DMS153 treated with DMSO at 0.1 percent for 48 hours (cell line): ENCODE data around the gene AGPS.

Source experiments
- DNase-seq: peaks from one replicate; lab custom pipeline; 2025; ENCODE audit not compliant: unreplicated experiment; lab: John Stamatoyannopoulos, UW

AGPS gene

DNA sequence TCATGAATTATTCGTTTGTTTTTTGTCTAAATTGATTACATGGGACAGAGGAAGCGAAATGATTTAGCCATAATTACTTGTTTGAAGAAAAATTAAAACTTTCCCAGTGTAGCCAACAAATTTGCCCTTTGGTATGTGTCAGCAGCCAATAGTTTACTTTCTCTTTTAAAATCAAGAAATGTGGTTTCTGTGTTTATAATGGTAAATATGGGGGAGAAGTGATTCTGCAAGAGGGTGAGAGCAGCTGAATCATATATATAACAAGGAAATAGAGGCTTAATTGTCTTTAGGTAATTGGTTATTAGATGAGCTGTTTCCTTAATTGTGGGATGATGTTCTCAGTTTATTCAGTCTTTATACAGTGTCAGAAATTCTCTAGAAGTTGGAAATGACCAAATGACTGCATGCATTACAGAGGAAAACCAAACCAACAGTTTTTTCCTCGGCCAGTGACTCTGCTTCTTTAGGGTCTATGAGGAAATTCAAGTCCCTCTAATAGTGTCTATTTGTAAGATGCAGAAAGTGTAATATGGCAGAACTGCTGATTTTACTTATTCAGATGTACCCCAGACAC, 132.9 kb downstream of the AGPS start:
- no peak for DNase-seq

DNA sequence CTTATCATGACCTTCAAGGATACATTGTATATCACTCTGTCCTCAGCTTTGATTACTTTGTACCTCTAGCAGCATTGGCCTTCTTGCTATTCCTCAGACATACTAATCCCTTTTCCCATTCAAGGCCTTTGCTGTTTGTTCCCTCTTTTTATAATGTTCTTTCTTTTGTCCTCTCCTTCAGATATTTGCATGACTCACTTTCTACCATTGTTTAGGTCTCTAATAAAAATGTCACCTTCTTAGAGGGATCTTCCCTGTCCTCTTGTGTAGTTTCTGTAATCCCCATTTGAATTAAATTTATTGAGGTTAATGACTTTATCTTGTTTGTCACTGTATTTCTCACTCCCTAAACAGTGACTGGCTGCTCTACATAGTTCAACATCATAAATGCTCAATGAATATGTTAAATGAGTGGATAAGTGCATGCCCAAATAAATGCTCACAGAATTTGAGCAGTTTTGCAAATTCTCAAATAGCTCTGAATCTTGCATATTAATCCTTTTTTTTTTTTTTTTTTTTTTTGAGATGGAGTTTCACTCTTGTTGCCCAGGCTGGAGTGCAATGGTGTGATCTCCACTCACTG, 135.9 kb downstream of the AGPS start:
- no peak for DNase-seq

DNA sequence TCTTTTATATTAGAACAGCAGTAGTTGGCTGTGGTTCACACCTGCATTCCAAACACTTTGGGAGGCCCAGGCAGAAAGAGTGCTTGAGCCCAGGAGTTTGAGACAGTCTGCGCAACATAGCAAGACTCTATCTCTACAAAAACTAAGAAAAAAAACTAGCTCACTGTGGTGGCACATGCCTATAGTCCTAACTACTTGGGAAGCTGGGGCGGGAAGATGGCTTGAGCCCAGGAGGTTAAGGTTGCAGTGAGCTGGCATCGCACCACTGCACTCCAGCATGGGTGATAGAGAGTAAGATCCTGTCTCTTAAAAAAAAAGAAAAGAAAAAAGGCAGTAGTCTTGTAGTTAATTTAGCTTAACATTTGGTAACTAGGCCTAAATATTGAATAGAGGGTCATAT, 136.6 kb downstream of the AGPS start:
- no peak for DNase-seq

DNA sequence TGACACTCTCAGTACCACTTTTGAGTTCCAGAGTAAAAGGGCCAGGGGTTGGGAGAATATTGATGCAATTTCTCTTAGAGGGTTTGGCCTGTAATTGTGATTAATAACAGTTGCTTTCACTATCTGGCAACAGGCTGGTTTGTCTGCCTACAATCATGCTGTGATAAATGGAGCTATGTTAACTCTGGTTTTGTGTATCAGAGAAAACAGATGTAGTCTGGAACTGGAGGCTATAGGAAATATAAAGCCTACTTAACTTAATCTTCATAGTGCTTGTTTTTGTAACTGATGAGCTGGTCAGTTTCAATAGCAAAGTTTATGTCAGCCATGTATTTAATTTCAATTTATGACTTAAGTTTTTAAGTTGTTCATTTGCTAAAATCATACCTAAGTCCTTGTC, 138.0 kb downstream of the AGPS start:
- DNase-seq: no peak

DNA sequence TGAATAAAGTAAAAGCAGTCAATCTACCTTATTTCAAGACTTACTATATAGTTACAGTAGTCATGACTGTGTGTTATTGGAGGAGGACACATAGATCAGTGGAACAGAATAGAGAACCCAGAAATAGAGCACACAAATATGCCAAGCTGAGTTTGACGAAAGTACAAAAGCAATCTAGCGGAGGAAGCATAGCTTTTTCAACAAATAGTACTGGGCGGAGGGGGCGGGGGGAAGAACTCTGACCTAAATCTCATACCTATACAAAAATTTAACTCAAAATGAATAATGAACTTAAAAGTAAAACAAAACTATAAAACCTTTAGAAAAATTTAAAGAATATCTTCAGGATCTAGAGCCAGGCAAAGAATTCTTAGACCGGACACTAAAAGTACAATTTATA, 139.1 kb downstream of the AGPS start:
- DNase-seq: no peak

DNA sequence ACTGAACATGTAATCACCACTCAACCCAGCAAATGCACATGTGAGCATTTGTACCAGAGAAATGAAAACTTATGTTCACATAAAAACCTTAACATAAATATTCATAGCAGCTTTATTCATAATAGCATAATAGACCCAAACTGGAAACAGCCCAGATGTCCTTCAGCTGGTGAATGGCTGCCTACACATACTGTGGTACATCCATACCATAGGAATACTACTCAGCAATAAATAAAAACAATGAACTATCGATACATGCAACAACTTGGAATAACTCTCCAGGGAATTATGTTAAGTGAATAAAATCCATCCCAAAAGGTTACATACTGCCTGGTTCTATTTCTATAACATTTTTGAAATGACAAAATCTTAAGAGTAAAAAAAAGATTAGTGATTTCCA, 140.0 kb downstream of the AGPS start:
- DNase-seq: no peak

DNA sequence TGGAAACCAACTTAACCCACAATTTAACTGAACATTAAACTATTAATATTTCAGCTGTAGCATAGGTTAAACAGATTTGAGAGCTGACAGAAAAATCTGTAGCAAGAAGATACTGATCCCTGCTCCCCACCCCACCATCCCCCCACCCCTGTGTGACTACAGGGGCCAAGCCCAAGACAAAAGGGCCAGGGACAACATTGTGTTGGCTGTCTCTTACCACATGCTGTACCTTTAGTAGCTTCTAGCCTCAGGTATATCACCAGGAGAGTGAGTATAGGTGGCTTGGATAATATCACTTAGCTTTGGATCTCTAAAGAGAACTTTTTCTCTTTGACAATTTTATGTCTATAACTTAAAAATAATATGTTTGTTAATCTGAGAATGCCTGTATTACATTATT, 140.7 kb downstream of the AGPS start:
- DNase-seq: no peak

DNA sequence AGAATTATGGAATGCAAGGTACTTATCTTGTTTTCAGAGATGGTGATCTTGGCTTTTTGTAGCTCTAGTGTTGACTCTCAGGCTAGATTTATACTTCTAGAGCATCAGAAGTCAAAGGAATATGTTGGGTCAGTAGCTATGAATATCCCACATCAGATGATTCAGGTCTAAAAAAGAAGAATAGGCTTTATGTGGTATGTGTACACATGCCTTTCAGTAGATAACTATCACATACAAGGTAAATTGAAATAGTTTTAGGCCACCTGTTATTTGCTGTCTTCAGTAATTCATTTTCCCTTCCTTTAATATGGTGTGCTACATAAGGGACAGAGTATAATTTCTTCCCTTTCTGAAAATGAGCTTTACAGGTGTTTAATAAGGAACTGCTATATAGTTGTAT, 142.4 kb downstream of the AGPS start:
- no peak for DNase-seq

DNA sequence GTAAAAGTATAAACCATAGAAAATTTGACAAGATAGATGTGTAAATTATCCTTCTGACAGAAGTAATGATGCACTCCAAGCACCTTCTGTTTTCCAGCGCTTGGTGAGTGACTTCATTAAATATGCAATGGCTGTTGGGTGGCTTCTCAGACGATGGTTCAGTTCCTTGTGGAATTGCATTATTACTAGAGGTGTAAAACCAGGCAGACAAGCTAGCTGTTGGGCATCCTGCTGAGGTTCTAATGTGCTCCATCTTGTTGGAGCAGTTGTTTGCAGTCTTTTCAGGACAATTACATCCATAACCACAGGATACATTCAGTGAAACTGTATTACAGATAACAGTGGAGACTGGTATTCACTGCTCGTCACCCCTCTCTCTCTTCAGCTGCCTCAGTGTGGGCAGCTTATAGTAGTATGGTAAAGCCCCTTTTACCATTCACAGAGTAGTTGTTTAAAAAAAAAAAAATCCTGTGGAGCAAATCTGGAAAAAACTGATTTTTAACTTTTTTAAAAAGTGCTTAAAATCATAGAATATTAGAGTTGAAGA, 143.5 kb downstream of the AGPS start:
- DNase-seq: peak; percentile 26

DNA sequence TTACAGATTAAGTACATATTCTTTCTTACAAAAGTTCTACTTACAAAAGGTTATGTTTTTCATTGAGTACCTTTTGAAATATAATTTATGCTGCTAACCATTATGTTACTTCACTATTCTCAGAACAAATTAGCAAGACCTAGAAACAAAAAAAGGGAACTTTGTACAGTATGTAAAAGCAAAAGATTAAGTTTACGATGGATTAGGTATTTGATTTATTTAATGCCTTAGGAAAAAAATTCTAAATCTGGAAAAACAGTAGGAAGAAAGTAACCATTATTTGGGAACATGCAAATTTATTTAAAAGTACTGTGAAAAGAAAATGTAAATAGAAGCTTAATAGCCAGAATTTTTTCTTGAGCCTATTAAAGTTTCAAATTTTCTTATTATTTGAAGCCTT, 144.6 kb downstream of the AGPS start:
- no peak for DNase-seq

DNA sequence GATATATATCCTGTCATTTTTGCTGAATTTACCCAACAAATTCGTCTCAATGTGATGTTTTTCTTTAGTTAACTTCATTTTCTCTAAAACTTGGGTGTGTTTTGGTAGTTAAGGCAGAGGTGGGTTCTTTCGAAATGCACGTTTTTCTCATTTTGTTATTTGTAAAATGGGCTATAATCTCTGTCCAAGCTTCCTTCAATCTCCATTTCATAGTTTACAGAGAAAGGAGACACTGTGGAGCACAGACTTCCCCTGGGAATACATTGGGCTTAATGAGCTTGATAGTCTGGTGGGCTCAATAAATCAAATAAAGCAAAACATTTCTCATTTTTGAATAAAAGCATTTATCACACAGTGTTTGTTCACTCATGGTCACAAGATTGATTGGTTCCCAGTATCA, 145.1 kb downstream of the AGPS start:
- no peak for DNase-seq

DNA sequence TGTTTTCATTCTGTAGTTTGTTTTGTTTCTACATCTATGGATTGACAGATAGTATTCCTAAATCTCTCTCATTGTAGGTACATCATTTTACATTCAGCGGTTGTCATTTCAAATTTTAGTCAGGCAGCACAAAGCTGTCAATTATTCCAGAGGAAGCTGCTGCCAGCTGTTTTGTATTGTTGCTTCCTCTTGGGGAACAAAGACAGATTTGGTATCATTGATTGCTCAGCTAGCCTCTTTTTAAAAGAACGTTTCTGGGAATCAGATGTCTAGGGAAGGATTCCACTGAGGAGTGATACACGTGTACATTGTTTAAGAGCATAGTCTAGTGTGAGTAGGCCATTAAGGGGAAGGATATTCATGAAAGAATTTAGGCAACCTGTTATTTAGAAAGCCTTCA, 145.8 kb downstream of the AGPS start:
- DNase-seq: peak; percentile 26

DNA sequence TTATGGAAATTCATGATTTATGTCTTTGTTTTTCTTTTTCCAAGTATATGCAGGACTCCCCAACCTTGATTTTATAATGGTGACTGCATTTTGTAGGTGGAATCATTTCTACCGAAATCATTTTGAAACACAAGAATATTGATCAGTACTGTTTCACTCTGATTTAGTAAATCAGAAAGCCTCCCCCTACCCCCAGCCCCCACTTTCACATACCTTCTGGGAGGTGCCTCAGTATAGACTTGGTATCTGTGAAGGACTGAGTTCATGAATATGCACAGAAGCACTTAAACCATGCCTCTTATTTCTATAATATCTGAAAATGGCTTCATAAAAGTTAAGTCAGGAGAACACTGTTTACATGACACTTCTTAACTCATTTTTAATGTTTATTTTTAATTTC, 147.7 kb downstream of the AGPS start:
- no peak for DNase-seq

DNA sequence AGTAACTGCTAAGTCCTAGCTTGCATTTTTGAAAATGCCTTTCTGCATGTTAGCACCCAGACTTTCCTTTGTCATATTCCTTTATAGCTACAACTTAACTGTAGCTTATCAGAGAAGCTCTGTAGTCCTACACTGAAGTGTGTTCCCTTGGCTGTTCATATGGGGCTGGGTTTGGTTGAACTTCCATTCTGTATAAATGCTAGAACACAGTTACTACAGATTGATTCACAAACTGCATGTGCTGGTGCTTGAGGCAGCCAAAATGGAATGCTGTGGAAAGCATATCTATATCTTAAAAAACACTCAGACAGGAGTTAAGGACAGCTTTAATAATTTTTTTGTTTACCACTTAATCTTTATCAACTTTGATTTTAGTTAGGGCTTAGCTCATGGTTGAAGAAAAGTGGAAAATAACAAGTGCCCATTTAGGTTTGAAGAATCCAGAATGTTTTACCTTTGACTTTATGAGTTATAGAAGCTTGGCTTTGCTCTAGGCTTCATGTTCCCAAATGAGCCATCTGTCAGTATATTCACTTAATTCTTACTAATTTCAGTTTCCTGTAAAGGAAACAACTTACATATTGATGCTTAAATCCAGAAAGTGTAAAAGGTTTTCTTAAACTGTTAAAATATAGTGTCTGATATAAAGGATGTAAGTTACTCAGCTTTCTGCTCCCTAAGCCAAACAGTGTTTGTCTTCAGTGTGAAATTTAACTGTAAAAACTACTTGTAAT, 148.9 kb downstream of the AGPS start:
- DNase-seq: no peak

DNA sequence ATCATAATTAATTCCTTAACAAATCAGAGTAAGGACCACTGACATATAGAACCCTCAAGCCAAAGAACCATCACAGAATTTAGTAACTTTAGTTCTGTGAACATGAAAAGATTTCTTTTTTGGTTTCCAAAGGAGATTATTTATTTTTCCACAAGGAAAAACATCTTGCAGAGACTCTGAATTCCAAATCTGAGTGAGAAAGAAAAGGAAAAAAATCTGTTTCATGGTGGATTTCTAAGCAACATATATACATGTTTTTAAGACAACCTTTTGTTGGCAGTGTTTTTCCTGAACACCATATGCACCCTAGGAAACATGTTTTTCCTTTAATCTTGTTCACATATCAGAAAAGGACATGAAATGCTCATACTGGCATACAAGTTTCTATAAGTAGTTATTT, 149.8 kb downstream of the AGPS start:
- DNase-seq: no peak

DNA sequence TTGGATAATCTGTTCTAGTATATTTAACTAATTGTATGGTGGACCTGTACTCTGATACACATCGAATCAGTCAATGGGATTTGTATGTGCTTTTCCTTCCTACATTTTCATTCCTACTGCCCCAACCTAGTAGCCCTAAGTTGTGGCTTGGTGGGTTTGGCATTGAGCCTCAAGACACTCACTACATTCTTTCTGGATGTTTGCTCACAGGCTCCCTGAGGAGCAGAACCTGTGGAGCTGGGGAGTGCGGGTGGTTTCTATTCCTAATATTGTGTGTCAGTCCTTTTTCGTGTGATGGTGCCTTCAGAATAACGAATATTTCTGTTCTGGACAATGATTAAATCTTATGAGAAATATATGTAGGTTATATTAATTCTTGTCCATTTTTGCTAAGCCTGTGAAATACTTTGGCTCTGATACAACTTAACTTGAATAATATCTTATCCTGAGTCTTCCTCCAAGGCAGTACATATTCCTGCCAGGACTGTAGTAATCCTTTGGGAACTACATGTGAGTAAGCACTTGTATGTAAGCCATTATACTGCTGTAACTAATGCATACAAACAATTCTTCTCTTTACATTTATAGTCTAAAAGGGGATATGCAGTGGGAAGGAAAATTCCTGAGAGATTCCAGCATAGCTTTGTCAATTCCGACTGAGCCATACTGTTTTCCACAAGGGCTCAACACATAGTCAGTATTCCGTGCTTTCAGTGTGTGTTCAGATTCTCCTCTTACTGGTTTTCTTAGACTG, 150.6 kb downstream of the AGPS start:
- DNase-seq: no peak

DNA sequence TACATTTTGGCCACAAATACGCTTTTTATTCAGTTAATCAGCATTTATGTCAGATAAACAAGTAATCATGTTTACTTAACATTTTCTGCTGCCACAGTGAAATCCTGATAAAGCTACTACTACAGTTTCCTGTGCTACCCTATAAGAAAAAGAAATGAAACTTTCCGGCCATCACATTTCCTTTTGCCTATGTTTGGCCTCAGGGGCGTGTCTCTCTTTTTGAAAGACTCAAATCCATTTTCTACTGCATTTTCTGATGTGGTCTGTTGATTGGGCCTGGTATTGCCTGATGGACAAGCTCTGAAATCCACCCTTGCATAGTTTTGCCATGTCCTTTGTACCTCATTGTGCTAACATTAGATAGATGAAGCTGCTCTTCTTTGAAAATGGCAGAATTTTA, 152.6 kb downstream of the AGPS start:
- DNase-seq: no peak

DNA sequence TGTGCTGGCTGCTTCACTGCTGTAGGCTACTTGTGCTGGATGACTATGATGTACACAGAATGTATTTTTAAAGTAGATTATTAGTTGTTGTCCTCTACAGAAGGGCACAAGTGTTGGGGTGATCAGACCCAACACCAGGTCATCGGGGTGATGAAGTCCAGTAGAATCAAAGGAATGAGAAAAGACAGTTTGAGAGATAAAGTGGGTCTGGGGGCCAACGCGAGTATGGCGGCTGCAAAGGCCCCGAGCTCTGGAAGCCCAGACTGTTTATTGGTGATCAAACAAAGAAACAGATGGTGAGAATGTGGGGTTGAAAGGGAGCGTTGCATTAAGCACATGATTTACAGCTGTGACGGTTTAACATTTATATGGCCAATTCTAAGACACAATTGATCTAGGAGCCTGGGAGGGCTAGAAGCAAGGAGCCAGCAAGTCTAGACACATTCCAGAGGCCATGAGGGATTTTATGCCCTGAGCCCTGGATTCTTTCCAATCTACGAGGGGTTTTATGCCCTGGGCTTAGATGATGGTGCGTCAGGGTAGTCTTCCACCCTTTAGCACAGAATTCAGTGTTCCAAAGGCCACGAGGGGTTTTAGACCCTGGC, 153.5 kb downstream of the AGPS start:
- DNase-seq: peak; percentile 87

DNA sequence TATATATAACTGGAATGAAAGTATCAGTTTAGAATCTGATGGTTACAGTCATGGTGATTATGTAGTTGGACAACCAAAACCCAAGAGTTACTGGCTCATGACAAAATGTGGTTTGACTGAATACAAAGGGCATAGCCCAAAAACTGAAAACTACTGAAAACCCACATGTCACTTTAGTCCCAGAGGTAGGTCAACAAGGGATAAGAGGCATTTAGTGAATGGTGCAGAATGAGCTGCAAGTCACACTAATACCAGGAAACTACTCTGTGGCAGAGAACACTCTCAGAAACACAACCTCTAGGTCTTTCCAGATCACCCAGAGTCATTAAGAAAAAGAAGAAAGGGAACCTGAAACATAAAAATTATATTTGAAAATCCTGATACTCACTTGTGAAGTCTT, 154.5 kb downstream of the AGPS start:
- DNase-seq: no peak

DNA sequence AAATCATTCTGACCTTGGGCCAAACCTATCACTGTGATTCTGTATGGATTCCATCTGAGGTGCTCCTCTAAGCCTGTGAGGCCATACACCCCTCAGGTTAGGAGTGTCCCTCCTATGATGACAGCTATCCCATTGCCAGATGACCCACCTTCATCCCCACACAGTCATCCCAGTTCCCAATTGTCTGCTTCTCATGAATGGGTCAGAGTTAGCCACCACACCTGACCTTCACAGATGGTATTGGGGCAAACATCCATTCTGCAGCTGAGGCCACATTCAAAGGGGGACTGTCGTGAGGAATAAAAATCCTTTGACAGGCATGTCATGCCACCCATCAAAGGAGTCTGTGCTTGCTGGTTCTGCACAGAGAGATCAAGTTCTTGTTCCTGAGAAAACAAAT, 155.2 kb downstream of the AGPS start:
- DNase-seq: no peak

DNA sequence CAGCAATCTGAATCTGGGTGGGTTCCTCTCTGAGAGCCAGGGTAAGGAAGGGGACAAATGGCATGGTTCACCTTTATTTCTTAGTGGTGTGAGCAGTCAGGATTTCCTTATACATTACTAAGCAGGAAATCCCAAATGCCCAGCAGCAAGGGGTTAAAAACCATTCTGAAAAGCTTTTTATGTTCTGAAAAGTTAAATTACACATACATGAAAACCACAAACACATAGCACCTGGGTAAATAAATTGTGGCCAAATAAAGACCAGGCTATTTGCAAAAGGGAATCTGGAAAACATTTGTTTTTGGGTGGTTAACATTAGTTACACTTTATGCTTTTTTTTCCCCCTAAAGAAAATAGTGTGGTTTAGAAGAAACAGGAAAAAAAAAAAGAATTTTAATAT, 156.1 kb downstream of the AGPS start:
- no peak for DNase-seq
